IMR-90 (cell line): ENCODE results near the gene POLR3GL.
"Not testable (repeated sequence)": the region's sequence is repeated elsewhere in the genome, so short reads cannot be mapped to it uniquely, and the experiment has no call there.

Source experiments
- CTCF ChIP-seq: conservative IDR thresholded peaks from 2 replicates; pipeline ENCODE4 v1.5.1; 2012; ENCODE audit warnings: mild to moderate bottlenecking, low read depth, low read length, improper control_type of control experiment
- FOS ChIP-seq: fragments of 150-350 bp; IDR thresholded peaks from 2 replicates; pipeline ENCODE4 v1.6.1; 2016; ENCODE audit warnings: low read depth, low read length
- MAFK ChIP-seq: IDR thresholded peaks from 2 replicates; pipeline ENCODE4 v1.6.1; 2012; ENCODE audit warnings: low read depth, low read length, improper control_type of control experiment
- MXI1 ChIP-seq: IDR thresholded peaks from 2 replicates; pipeline ENCODE4 v1.6.1; 2012; ENCODE audit warnings: low read depth, mild to moderate bottlenecking, low read length, moderate library complexity, borderline replicate concordance
- POLR2A ChIP-seq: IDR thresholded peaks from 2 replicates; pipeline ENCODE4 v1.6.1; 2012; ENCODE audit warnings: mild to moderate bottlenecking, low read depth, low read length
- RAD21 ChIP-seq: IDR thresholded peaks from 2 replicates; pipeline ENCODE4 v1.6.1; 2012; ENCODE audit warnings: low read length, improper control_type of control experiment

DNA sequence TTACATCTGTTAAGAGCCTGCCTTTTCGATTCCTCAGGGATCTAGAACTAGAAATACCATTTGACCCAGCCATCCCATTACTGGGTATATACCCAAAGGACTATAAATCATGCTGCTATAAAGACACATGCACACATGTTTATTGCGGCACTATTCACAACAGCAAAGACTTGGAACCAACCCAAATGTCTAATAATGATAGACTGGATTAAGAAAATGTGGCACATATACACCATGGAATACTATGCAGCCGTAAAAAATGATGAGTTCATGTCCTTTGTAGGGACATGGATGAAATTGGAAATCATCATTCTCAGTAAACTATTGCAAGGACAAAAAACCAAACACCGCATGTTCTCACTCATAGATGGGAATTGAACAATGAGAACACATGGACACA lies 44.2 kb upstream of the POLR3GL start:
- not testable (repeated sequence) for TF ChIP-seq CTCF, POLR2A, FOS, MAFK, RAD21, MXI1
